Upper lobe of left lung (tissue), 6 donors: Measurements from ENCODE around the gene OXT. TPM values are rescaled to one million over a fixed set of nuclear protein-coding genes. Genes with fewer than 3 reads are reported as not detected.

ENCODE experiments used
- ATAC-seq, 2 donors: fragments of 200-7000 bp; cut with Tn5 transposase; one replicate each; pipeline ENCODE4 v1.9.1; 2022; ENCODE audit warnings: mild to moderate bottlenecking in 2 of 2, moderate library complexity in 2 of 2; ENCODE audit not compliant: low FRiP score in 2 of 2
- DNase-seq, 2 donors: peaks; one replicate each; pipeline ENCODE4 v3.0.0-alpha.2; 2019 to 2020
- H3K27ac ChIP-seq, 4 donors: fragments of 200-600 bp; sonication (generic); one replicate each; pipeline ENCODE4 v1.5.1; 2016 to 2019
- H3K27me3 ChIP-seq, 4 donors: fragments of 200-600 bp; sonication (generic); one replicate each; pipeline ENCODE4 v1.5.1; 2017 to 2019
- H3K36me3 ChIP-seq, 4 donors: fragments of 200-600 bp; sonication (generic); one replicate each; pipeline ENCODE4 v1.5.1; 2016 to 2019
- H3K4me1 ChIP-seq, 4 donors: fragments of 200-600 bp; sonication (generic); one replicate each; pipeline ENCODE4 v1.5.1; 2018 to 2019
- H3K4me3 ChIP-seq, 4 donors: fragments of 200-600 bp; sonication (generic); one replicate each; pipeline ENCODE4 v1.5.1; 2017 to 2019; ENCODE audit warnings: mild to moderate bottlenecking in 2 of 4, moderate library complexity in 1 of 4
- H3K9me3 ChIP-seq, 4 donors: fragments of 200-600 bp; sonication (generic); one replicate each; pipeline ENCODE4 v1.5.1; 2018 to 2019
- EP300 ChIP-seq, 4 donors: sonication (generic); formaldehyde crosslinking; IDR thresholded peaks; one replicate each; pipeline ENCODE4 v1.5.1; 2017; ENCODE audit warnings: antibody characterized with exemption in 4 of 4, control low read depth in 2 of 4
- POLR2A ChIP-seq, 4 donors: fragments of 450-650 bp; IDR thresholded peaks; one replicate each; pipeline ENCODE4 v1.5.1; 2016 to 2017; ENCODE audit warnings: antibody characterized with exemption in 4 of 4, mild to moderate bottlenecking in 2 of 4
- POLR2AphosphoS5 ChIP-seq, 2 donors: sonication (generic); formaldehyde crosslinking; IDR thresholded peaks; one replicate each; pipeline ENCODE4 v1.5.1; 2017; ENCODE audit warnings: antibody characterized with exemption in 2 of 2
- WGBS, 2 donors: methylation state at CpG; one replicate each; pipeline ENCODE4 v1.1.5; 2017 to 2018; 5-methylcytosine and 5-hydroxymethylcytosine counted together
- total RNA-seq, 6 donors: library from RNA; depleted of rRNA in 4 of 6; stranded (reverse); fragments of >200 nt in 4 of 6; gene quantifications; one replicate each; pipeline versions ENCODE4 v1.1.0 to v1.2.1, GENCODE V29; 2016 to 2021
- TF ChIP-seq, protein P1 (sequence below), 6 experiments: fragments of 450-650 bp in 4 of 6; fragments of 200-600 bp in 2 of 6; sonication (generic) in 2 of 6; IDR thresholded peaks; one replicate each; pipeline ENCODE4 v1.5.1; 2016 to 2019; ENCODE audit warnings: antibody characterized with exemption in 6 of 6
- donor health status: DM: no; HTN: no; CAD: no; lungs with moderate emphysema.
- donor health status: DM: no; HTN: yes; CAD: no; lungs with severe emphysema.

The OXT gene
- total RNA-seq, 6 donors from 2014 or later: 2.7 TPM; not detected in 5

DNA sequence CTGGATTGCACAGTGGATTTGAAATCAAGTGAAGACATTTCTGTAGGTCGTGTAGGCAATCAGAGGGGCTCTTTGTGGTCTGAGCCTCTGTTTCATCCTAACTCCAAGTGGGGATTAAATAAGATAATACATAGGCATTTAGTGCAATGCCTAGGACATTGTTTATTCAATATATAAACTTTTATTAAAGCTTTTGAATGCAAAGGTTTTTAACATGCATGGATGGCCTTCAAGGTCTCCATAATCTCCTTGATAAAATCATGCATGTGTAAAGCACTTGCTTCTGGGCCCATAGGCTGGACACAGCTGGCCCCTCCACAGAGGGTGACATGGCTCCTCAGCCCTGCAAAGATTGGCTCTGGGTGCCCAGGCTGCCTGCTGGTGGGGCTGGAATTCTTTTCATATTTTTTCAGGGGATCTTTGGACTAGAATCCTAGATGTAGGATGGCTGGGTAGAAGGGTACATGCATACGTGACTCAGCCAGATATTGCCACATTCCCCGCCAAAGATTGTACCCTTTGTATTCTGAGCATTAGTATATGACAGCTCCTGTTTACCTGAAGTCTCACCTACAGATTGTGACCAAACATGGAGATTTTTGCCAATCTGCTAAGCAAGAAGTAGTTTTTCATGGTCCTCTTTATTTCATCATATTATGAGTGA lies 32.1 kb downstream of the OXT start:
- H3K36me3 ChIP-seq: peaks cover 0 to 16% (median 10%) of the 10 kb centered on the region in 4 donors
- H3K9me3 ChIP-seq: no peaks in the 10 kb centered on the region
- TF ChIP-seq, protein P1, sequence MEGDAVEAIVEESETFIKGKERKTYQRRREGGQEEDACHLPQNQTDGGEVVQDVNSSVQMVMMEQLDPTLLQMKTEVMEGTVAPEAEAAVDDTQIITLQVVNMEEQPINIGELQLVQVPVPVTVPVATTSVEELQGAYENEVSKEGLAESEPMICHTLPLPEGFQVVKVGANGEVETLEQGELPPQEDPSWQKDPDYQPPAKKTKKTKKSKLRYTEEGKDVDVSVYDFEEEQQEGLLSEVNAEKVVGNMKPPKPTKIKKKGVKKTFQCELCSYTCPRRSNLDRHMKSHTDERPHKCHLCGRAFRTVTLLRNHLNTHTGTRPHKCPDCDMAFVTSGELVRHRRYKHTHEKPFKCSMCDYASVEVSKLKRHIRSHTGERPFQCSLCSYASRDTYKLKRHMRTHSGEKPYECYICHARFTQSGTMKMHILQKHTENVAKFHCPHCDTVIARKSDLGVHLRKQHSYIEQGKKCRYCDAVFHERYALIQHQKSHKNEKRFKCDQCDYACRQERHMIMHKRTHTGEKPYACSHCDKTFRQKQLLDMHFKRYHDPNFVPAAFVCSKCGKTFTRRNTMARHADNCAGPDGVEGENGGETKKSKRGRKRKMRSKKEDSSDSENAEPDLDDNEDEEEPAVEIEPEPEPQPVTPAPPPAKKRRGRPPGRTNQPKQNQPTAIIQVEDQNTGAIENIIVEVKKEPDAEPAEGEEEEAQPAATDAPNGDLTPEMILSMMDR (IDR thresholded peaks at IDR 0.05): no peak
- TF ChIP-seq POLR2AphosphoS5 (IDR thresholded peaks at IDR 0.05): no peak
- no peak for TF ChIP-seq EP300 (IDR thresholded peaks at IDR 0.05)
- ATAC-seq: no peak
- no peak for DNase-seq
- no peaks in the 10 kb centered on the region for H3K4me1 ChIP-seq
- H3K27me3 ChIP-seq: no peaks in the 10 kb centered on the region
- no peak overlapping the region for H3K27ac ChIP-seq
- 65 to 70% methylated on average over 3 of the region's 3 CpGs for WGBS, 2 donors
- no peak overlapping the region for H3K4me3 ChIP-seq

DNA sequence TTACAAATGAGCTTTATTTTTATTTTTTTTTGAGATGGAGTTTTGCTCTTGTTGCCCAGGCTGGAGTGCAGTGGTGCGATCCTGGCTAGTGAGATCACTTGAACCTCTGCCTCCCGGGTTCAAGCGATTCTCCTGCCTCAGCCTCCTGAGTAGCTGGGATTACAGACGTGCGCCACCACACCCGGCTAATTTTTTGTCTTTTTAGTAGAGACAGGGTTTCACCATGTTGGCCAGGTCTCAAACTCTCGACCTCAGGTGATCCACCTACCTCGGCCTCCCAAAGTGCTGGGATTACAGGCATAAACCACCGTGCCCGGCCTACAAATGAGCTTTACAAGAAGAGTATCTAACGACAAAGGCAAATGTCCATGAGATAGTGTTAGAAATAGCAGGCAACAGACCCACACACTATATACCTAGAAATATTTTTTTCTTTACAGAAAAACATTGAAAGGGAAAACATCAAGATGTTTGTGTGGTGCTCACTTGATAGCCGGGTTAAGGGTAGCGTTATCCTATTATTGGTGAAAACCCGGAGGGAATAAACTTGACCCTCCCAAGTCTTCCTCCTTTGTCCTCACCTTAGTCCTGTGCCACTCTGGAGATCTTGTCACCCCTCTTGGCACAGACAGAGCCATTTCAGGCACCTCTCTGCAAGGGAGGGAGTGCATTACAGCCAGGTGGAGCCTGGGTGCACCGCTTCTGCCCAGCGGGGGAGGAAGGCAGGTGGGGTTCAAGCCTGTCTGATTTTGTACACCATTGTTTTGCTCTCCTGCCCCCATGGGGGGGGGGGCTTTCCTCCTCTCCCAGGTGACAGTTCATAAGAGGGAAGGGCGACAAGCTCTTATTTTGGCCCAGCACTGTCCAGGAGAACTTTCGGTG lies 34.1 kb downstream of the OXT start:
- DNase-seq: no peak
- Histone ChIP-seq H3K9me3 (no peaks in the 10 kb centered on the region), H3K27ac (no peak overlapping the region), H3K36me3 (peaks cover 0 to 34% (median 25%) of the 10 kb centered on the region in 4 donors), H3K27me3 (no peaks in the 10 kb centered on the region), H3K4me3 (no peak overlapping the region), H3K4me1 (no peaks in the 10 kb centered on the region)
- TF ChIP-seq POLR2AphosphoS5 (IDR thresholded peaks at IDR 0.05) (no peak), POLR2A (IDR thresholded peaks at IDR 0.05) (no peak), EP300 (IDR thresholded peaks at IDR 0.05) (no peak)
- TF ChIP-seq, protein P1 (IDR thresholded peaks at IDR 0.05): no peak
- WGBS, 2 donors: 93 to 96% methylated on average over 16 to 18 of the region's 18 CpGs
- ATAC-seq: no peak

DNA sequence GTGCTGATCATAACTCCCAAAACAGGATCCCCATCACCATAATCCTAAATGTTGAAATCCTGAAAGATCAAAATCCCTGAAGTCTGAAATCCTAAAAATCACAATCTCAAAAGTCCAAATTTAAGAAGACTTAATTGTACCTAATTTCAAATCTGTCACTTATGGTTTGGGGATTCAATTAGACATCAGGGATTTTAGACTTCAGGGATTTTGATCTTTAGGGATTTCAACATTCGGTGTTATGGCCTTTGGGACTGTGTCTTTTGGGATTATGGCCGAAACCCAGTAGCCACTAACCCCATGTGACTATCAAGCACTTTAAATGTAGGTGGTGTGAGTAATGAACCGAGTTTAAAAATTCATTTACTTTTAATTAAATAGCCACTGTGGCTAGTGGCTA lies 34.8 kb downstream of the OXT start:
- H3K36me3 ChIP-seq: peaks cover 0 to 34% (median 25%) of the 10 kb centered on the region in 4 donors
- DNase-seq: no peak

DNA sequence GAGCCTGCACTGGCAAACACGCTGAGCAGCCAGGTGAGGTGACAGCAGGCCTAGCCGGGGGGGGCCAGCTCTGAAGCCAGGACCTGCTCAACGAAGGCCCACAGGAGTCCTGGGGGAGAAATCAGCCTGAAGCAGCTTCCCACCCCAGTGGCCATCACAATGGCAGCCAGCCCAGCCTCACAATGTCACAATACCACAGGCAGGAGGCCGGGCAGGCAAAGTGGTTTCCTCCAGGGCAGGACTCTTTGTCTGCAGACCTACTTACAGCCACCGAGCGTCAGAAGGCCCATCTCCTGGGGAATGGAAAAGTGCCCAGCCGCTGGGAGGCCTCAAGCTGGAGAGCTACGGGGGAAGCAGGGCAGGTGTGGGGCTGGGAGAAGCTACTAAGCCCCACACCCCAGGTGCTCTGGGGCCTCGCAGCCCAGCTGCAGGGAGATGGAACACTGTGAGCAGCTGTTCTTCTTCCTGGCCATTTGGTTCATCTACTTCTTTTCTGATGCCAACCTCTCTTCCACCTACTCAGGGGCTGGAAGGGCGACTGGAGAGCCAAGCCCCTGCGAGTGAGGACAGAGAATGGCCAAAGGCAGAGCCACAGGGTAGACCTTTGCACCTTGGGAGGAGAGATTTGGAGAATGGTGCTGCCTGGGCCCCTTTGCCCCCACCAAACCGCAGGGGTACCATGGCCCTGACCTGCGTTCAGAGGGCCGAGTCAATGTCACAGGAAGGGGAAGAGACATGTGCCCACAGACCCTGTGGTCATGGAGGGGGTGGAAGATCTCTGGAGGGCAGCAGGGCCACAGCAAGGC lies 35.4 kb downstream of the OXT start:
- DNase-seq (no peak), ATAC-seq (no peak)
- Histone ChIP-seq H3K27ac (no peak overlapping the region), H3K36me3 (peaks cover 0 to 34% (median 25%) of the 10 kb centered on the region in 4 donors), H3K4me1 (no peaks in the 10 kb centered on the region), H3K9me3 (no peaks in the 10 kb centered on the region), H3K4me3 (no peak overlapping the region), H3K27me3 (no peaks in the 10 kb centered on the region)
- 63 to 95% methylated on average over 7 to 14 of the region's 14 CpGs for WGBS, 2 donors
- no peak for TF ChIP-seq POLR2AphosphoS5 (IDR thresholded peaks at IDR 0.05)
- no peak for TF ChIP-seq EP300 (IDR thresholded peaks at IDR 0.05)
- TF ChIP-seq POLR2A (IDR thresholded peaks at IDR 0.05): no peak
- TF ChIP-seq, protein P1 (IDR thresholded peaks at IDR 0.05): no peak

More for the DNA sequence above, 34.8 kb downstream of the OXT start:
- Histone ChIP-seq H3K4me1 (no peaks in the 10 kb centered on the region), H3K27me3 (no peaks in the 10 kb centered on the region), H3K4me3 (no peak overlapping the region), H3K27ac (no peak overlapping the region), H3K9me3 (no peaks in the 10 kb centered on the region)
- ATAC-seq: no peak
- 89 to 100% methylated on average over 3 of the region's 3 CpGs for WGBS, 2 donors
- TF ChIP-seq POLR2A (IDR thresholded peaks at IDR 0.05) (no peak), EP300 (IDR thresholded peaks at IDR 0.05) (no peak), POLR2AphosphoS5 (IDR thresholded peaks at IDR 0.05) (no peak)
